Left cardiac atrium (tissue), 4 donors: ENCODE data around the gene CEMIP. TPM values are rescaled to one million over a fixed set of nuclear protein-coding genes. Genes with fewer than 3 reads are reported as not detected.

ENCODE experiments used
- ATAC-seq, 2 donors: fragments of 200-7000 bp; cut with Tn5 transposase; one replicate each; pipeline ENCODE4 v1.9.1; 2020; ENCODE audit warnings: mild to moderate bottlenecking in 2 of 2, moderate library complexity in 2 of 2
- DNase-seq: peaks from one replicate; pipeline ENCODE4 v3.0.0-alpha.2; 2020
- intact Hi-C, 2 donors: fragments of 100-400 bp; cut with DNase I; formaldehyde crosslinking; loops; one replicate each; pipeline versions ENCODE4 v1.14.1 to v1.15.1; 2022 to 2023
- total RNA-seq, 2 donors: library from RNA; stranded (reverse); fragmentation: NEBNext Ultra II Directional; extraction: Animal tissue kit (Norgen Biotek cat#: 25700); gene quantifications; one replicate each; pipeline ENCODE4 v1.2.1, GENCODE V29; 2021
- donor health status: DM: no; HTN: yes; CAD: no.
- donor health status: DM: no; HTN: yes; CAD: no; lungs with severe emphysema.
- donor health status: DM: yes; HTN: yes; CAD: no.
- donor health status: Dilated cardiomyopathy.

CEMIP gene
- total RNA-seq, 2 donors from 2014 or later: 0.44 to 1.6 TPM

DNA sequence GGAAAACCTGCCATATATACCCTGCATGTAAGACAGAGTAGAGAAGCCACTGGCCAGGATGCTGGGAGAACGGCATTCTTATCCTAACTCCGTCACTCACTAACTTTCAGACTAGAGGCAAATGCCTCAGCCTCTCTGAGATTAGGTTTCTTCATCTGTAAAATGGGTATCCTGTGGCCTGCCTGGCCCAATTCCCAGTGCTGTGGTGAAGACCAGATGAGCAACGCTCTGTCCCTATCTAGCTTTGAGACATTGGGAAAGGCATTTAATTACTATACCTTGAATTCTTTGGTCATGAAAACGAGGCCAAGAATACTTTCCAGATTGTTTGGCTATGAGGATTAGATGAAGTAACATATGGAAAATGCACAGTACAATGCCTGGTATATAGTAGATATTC, 35.9 kb downstream of the CEMIP start:
- no peak for ATAC-seq
- no peak for DNase-seq
- intact Hi-C loops: no loop called here

DNA sequence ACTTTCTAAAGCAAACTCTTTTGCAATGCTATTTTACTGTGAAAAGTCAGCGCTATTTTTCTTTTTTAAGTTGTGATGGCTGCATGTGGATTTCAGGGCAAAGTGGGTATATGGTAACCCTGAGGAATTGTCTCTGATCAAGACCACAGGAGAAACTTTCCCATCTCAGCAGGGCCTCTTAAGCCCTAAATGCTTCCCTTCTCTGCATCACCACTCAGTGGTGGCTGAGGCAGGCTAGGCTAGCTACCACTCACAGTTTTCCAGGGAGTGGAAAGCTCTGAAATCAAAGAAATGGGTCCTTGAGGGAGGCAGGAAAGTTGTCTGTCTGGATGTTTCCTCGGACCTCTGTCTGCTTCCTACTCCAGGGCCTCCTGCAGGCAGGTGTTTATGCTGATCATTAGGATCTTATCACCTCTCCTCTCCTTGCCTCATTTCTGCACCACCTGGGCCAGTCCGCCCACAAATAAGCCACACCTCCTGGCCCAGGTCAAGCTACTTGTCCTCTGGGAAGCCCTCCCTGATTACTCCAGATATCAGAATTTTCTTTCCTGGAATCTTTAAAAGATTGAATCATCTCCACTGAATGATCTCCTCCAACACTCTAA, 37.0 kb downstream of the CEMIP start:
- DNase-seq: no peak
- intact Hi-C loops: no loop called here
- no peak for ATAC-seq

DNA sequence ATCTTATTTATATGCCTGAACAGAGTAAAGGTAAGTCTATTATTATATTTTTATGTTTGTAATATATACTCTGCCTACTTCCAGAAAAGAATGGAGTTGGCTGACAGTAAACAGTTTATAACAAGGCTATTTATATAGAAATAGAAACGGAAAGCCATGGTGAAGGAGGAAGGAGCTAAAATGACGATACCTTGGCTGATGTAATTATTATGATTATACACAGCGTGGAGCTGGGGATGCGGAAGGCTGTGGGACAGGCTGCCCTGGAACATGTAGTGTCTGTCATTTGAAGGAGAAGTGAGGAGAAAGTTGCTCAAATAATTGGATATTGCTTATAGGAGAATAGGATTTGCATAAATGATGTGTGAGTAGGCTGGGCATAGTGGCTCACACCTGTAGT, 37.8 kb downstream of the CEMIP start:
- intact Hi-C loops: no loop called here
- no peak for ATAC-seq

DNA sequence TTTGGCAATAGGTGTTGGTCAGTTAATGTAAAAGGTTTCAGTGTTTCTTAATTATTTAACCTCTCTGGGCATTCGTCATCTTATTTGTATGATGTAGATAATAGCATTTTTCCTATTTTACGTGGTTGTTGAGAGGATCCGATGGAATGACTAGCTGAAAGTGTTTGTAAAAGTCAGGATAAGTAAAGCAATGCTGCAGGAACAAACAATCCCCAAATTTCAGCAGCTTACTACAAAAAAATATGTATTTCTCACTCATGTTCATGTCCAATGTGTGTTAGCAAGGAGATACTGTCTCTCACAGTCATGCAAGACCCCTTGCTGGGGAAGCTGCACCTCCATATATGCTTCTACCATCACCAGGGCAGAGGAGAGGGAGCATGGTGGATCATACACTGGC, 38.7 kb downstream of the CEMIP start:
- DNase-seq: no peak
- intact Hi-C loops: no loop called here
- no peak for ATAC-seq

More for the DNA sequence above, 37.8 kb downstream of the CEMIP start:
- DNase-seq: no peak

DNA sequence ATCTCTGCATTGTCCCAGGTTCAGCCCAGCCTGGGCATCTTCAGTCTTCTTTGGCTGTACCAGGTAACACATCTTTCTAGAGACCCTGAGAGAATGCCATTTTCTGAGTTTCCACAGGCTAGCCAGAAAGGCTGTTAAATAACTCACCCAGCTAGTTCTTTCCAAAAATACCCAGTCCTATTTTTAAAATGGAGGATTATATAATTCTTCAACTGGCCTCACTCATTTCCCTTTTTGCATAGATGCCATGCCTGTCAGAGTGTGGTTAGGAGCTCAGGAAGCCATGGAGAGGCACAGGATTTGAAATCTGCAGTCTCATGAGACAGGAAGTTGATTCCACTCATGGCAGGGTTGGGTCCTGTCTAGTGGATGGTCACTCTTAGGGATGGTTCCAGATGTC, 39.8 kb downstream of the CEMIP start:
- DNase-seq: no peak
- no peak for ATAC-seq
- intact Hi-C loops: no loop called here

DNA sequence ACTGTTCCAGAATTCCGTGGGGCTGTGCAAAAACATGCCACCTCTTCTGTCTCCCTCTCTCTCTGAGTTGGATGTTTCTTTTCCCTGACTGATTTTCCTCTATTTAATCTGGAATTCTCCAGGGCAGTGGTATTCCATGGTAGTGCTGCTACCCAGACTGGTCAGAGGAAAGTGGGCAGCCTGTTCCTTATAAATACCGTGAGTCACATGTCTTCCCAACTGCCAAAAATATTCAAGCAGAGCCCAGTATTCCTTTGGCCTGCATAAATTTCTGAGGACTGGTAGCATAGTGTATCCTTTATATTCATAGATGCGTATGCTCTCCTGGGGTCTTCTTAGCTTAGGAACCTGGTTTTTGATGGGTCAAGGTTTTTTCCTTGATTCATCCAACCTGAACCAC, 40.9 kb downstream of the CEMIP start:
- intact Hi-C loops: no loop called here
- ATAC-seq: no peak

DNA sequence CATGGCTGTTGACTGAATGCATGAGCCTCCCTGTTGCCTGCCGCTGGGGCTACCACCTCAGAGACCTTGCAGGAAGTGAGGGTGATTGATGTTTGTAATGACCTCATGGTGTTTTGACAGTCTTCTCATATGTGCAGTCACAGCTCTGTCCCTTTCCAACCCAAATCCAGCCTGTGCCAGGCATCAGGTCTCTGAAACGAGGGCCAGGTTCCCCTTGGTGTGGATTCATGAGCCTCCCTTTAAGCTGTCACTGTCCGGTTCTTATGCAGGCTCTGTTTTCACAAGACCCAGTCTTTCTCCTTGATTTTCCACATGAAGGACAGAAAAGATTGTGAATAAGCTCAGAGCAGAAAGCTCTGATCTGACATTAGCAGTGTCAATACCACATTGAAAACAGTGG, 43.1 kb downstream of the CEMIP start:
- DNase-seq: no peak
- intact Hi-C loops: no loop called here
- ATAC-seq: no peak

More for the DNA sequence above, 40.9 kb downstream of the CEMIP start:
- no peak for DNase-seq

DNA sequence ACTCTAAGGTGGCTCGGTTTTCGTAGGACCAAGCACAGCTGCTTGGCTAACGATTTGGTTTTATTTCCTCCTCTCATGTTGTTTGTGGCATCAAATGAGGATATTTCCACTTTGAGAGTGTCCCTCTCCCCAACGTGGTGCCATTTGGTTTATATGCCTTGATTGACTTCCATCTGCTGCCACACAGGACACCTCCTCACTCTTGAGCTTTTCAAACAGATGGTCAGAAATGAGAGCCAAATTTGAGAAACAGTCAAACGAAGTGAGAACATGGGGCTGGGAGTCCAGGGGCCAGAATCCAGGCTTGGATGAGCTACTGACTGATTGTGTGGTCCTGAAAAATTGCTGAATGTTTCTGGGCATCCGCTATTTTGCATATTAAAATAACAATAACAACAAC, 43.5 kb downstream of the CEMIP start:
- DNase-seq (no peak), ATAC-seq (no peak)
- intact Hi-C loops: no loop called here

DNA sequence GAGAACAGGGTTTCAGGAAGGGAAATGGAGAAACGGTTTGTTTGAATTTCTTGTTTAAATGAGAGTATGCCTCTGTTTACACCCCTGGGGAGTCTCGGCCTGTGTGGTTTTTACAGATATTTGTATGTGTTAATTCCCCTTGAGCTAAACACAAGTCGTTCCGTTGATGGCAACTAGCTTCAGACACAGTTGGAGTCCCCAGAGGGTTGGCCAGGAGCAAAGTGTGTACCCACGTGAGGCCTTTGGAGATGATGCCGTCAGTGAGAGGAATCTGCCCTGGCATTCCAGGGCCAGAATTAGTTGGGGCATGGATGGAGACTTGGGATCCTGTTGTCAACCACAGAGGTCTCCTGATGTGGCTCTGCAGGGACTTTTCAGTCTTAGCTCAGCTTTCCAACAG, 44.0 kb downstream of the CEMIP start:
- DNase-seq: no peak
- no peak for ATAC-seq
- intact Hi-C loops: no loop called here

DNA sequence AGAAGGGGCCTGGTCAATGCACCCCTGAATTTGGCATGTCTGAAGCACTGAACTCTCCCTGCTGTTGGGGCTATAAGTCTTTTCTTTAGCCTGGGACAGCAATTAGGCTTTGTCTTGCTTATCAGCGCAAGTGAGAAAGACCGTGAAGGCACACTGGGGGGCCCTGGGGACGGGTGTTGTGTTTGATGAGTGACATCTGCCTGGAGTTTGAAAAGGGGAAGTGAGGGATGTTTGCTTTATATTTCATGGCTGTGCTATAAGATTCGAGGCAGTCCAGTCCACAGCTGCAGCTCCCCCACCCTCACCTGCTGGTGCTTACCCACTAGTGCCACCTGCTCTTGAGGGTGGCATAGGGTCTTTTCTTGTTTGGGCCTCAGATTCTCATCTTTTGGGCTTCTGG, 44.8 kb downstream of the CEMIP start:
- ATAC-seq (no peak), DNase-seq (no peak)
- intact Hi-C loops: no loop called here

DNA sequence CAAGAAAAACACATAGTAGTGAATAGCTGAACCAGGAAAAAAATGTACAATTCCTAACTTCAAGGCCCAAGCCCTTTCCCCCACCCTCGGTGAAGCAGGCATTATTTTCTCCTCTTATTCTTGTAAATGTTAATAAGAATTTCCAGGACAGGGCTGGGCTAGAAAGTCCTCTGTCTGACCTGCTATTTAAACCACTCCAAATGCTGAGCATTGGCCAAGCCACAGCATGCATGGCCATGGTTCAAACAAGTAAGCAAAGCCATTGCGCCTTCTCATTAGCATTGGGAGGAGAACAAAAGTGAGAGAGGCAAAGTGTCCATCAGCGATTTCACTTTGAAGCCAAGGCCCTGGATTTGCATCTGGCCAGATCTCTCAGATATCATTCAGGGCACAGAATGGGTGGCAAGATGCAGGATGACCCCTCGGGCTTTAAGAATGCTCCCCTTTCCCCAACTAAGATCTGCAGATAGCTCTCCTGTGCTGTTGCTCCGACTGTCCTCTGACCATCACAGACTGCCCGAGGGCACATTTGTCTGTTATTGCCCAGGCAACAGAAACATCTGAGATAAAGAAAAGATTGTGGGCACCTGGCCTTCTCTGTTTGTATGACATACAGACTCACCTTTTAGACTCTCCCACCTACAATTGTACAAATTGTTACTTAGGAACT, 46.3 kb downstream of the CEMIP start:
- intact Hi-C loops: no loop called here
- no peak for DNase-seq
- no peak for ATAC-seq

DNA sequence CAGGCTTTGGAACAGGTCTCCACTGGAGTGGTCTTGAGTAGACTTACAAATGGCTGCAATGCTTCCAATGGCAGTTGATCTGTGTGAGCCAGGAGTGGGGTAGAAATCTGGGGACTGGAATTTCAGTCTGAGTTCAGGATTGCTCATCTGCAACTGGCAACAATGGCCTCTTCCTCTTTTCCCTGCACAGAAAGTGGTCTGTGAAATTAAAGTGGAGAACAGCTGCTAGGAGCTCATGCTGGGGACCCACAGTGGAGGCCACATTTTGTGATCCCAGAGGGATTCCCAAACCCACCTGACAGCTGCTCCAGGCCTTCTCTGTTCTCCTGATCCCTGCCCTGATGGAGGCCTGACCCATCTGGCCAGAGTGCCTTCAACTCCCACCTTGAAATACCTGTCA, 49.6 kb downstream of the CEMIP start:
- DNase-seq: no peak
- no peak for ATAC-seq
- intact Hi-C loops: no loop called here

DNA sequence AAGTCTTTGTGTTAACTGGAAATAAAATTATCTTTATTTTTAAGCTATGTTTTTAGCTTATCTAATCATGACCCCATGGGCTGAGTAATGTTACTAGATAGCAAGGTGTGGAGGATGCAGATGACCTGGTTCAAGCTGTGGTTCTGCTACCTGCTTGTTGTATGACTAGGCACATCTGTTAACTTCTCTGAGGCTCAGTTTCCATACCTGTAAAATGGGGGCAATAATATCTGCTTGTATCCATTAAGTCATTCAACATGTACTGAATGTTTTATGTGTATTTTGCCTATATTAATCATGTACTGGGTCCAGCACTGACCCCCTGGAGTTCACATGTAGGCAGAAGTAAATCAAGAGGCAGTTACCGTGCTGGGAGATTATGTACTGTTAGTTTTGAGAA, 51.5 kb downstream of the CEMIP start:
- ATAC-seq: no peak
- intact Hi-C loops: no loop called here
- no peak for DNase-seq

DNA sequence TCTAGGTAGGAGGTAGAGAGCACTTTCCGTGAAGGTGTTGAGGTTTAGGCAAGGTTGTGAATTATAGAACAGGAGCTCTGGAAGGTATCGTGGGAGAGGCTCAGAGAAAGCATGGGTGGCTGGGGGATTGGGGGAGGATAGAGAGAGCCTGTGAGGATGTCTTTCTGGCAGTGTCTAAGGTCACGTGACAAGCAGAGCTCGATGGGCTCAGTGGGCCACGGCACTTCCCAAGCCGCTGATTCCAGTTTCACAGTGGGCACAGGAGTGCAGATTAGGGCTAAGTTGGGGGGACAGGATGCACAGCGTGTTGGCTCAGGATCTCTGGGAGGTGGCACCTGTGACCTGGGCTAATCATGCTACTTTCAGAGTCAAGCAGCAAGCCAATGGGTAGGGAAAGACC, 52.0 kb downstream of the CEMIP start:
- ATAC-seq (no peak), DNase-seq (no peak)
- intact Hi-C loops: no loop called here

DNA sequence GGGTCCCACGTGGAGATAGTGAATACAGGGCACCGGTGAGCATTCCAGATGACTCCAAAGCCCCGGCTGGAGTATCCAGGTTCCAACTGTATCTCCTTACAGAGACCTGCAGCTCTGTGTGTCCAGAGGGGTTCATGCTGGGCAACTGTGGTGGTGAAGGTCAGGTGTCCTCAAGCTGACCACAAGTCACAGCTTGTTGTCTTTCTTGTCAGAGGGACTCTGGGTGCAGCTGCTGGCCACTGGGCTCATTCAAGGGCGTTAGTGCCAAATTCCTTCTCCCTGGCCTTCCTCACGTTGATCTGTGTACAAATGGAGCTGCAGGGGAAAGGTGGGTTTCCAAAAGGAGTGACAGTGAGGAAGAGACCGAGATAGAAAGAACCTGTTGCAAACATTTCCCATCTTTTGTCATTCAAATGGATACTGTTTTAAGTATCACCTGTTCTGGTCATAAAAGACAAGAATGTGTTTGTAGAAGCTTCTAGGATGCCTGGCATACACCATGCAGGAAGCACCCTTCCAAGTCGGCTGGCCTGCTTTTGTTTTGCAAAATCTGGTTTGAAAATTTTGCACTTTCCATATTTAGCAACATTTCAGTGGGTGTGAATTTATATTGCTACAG, 52.5 kb downstream of the CEMIP start:
- DNase-seq (no peak), ATAC-seq (no peak)
- intact Hi-C loops: no loop called here

DNA sequence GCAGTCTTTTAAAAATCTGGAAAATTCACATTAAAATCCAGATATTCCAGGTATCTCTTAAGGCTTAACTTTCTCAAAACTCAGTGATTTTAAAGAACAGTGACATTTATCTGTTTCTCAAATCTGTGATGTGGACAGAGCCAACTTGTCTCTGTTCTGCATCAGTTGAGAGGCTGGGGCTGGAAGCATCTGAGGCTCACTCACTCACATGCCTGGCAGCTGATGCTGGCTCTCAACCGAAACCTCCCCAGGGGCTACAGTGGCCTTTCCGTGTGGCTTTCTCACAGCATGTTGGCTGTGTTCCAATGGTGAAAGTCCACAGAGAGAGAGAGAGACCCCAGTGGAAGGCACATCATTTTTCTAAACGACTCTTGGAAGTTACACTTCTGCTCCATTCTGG, 53.5 kb downstream of the CEMIP start:
- no peak for DNase-seq
- no peak for ATAC-seq
- intact Hi-C loops: no loop called here

DNA sequence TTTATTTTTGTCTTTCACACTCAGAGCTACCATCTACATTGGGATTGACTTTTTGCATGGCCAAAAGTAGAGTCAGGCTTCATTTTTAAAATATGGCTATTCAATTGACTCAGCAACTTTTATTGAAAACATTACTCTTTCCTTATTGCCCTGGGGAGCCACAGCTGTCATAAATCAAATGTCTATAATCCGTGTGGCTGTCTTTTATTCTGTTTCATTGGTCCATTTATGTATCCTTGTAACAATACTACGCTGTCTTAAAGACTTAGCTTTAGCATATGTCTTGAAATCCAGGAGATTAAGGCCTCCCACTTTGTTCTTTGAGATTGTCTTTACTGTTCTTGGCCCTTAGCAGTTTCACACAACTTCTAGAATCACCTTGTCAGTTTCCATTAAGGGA, 55.2 kb downstream of the CEMIP start:
- intact Hi-C loops: no loop called here
- no peak for ATAC-seq

DNA sequence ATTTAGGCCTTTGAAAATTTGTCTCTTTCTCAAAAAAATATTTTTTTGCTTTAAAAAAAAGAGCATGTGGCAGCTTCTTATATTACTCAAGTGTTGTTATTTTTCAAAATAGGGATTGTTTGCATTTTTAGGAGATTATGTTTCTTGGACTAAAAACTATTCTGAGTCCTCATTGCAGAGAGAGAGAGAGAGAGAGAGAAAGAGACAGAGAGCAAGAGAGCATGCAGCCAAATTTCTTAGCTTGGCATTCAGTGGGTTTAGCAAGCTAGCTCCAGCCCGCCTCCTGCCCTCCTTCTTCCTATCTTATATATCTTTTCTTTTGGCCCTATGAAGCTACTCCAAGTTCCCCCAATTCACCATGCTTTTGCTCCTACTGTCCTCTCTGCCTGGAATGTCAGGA, 55.7 kb downstream of the CEMIP start:
- ATAC-seq: no peak
- intact Hi-C loops: no loop called here
- DNase-seq: no peak

More for the DNA sequence above, 55.2 kb downstream of the CEMIP start:
- no peak for DNase-seq

DNA sequence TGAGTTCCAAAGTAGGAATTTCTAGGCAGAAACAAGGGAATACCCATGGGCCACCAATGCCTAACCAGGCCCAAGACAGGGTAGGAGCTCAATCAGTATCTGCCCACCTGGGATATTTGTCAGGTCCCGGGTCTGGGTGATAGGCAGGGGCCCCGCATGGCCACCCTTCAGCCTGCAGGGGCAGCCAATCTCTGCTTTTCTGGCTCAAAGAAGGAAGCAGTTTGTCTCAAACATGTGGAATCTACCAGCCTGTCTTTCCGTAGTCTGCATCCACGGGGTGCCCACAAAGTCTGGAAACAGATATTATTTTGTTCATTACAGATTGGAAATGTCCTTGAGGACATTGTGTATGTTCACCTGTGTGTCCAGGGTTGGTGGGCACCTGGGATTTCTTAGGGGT, 56.2 kb downstream of the CEMIP start:
- intact Hi-C loops: no loop called here
- no peak for DNase-seq
- no peak for ATAC-seq

DNA sequence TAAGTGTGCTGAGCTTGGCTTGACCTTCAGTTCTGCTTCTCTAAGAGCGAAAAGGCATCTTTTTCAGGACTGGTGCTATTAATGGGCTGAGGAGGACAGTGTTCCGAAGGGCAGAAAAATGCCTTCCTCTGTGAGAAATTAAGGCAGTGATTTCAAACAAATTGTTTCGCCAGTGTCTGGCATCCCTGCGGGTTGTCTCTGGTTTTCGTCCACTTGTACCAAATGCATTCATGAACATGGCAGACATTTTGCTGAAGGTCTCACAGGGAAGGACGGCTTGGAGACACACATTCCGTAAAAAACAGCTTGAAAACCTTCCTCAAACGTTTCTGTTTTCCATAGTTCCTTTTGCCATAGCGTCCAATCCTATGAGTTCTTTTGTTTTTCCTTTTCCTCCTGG, 57.1 kb downstream of the CEMIP start:
- DNase-seq (no peak), ATAC-seq (no peak)
- intact Hi-C loops: no loop called here

DNA sequence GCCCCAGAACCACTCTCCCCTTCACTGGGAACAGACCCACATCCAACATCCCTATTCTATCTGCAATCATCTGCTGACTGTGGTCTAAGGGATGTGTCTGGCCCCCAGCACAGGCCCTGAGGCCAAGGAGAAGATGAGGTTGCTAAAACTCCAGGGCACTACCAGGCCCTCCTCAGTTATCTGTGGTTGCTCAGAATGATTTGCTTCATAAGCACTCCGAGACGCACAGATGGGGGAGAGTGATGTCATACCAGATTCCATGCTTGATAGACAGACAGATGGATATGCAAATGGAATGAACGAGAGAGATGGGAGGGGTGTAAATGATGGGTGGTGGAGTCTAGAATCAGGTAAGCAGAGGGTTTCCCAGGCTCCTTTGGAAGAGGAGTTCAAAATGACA, 57.8 kb downstream of the CEMIP start:
- DNase-seq (no peak), ATAC-seq (no peak)
- intact Hi-C loops: no loop called here
